HG03442 (cell line): Measurements from ENCODE around the gene PRKAG2.
"Not testable (repeated sequence)": the region's sequence is repeated elsewhere in the genome, so short reads cannot be mapped to it uniquely, and the experiment has no call there.

Experiments used
- ATAC-seq: cut with Tn5 transposase; IDR thresholded peaks from one replicate; pipeline ENCODE4 v1.9.1; 2021; ENCODE audit warnings: mild to moderate bottlenecking, moderate library complexity; ENCODE audit not compliant: unreplicated experiment

Gene PRKAG2

GRCh38 chr7:151790830-151791620 is 85.9 kb downstream of the PRKAG2 start:
- ATAC-seq: no peak

GRCh38 chr7:151790095-151790829 is 86.7 kb downstream of the PRKAG2 start:
- ATAC-seq: no peak

- no peak for ATAC-seq
These were observed 87.5 kb downstream of the PRKAG2 start for GRCh38 chr7:151789380-151789947.

DNA sequence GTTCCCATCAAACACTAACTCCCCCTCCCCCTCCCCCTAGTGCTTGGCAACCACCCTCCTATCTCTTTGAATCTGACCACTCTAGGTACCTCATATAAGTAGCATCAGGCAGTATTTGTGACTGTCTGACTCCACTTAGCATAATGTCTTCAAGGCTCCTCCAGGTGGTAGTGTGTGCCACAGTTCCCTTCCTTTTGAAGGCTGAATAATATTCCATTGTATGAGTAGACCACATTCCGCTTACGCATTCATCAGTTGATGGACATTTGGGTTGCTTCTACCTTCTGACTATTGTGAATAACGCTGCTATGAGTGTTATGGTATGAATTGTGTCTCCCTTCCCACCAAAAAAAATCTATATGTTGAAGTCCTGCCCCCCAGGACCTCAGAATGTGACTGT is 89.6 kb downstream of the PRKAG2 start:
- ATAC-seq: no peak

DNA sequence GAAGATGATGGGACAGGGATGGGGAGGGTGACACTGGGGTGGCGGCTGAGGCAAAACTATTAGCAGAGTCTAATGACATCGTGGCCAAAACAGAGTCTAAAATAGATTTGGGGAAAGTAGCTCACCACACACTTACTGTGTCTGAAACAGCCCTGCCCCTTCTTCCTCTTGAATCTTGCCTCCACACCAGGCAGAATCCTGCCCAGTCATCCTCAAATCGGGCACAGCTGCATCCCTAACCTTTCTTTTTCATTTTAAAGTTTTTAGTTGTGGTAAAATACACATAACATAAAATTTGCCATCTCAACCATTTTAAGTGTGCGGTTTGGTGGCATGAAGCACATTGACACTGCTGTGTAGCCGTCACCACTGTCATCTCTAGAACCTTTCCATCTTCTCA is 90.0 kb downstream of the PRKAG2 start:
- no peak for ATAC-seq

DNA sequence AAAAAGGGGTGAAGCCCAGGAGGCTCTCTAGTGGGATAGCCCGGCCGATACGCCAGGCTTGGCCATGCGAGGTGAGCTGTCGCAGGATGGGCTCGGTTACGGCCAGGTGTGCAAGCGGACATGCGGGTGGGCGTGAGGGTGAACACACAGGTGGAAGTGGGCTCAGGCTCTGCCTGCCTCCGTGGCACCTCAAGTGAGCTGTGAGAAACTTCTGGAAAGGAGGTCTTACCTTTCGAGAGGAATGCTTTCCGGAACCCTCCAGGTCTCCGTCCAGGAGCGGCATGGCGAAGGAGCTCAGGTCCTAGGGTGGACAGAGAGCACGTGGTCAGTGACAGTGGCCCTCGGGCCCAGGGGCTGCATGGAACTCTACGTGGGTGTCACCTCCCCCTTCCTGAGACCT is 90.7 kb downstream of the PRKAG2 start:
- no peak for ATAC-seq

GRCh38 chr7:151785681-151785965 is 91.3 kb downstream of the PRKAG2 start:
- no peak for ATAC-seq

- no peak for ATAC-seq
These were observed 91.8 kb downstream of the PRKAG2 start for GRCh38 chr7:151784853-151785680.

GRCh38 chr7:151783958-151784575 is 92.8 kb downstream of the PRKAG2 start:
- no peak for ATAC-seq

DNA sequence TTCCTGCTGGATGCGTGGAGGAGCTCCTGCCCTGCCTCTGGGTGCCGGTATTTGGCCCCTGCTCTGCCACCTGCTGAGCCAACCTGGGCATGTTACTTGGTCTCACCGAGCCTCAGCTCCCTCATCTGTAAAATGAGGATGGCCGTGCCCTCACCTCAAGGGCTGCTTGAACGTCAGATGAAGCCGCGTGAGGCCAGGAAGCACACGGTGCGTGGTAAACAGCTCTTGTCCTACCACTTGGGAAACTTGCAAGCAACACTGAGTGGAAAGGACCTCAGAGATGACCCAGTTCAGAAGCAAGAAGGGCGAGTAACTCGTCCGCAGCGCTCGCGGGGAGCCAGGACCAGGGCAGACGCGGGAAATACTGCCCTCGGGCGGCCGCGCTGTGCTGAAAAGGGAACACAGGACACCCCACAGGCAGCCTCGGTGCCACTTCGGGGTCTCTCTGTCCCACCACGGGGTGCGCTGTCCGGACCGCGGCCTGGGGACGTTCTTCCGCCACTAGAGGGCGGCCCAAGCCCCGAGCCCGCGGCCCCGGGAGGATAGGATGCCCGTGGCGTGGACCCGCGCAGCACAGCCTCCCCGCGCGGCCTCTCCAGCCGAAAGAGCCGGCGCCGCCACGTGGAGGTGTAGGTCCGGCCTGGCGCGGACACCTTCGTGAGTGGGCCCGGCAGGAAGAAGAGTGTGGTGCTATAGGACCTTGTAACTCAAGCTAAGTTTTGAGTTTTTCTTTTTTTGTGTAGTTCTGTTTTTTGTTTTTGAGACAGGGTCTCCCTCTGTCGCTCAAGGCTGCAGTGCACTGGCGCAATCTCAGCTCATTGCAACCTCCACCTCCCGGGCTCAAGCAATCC is 94.1 kb downstream of the PRKAG2 start:
- peak; percentile 91 for ATAC-seq

- not testable (repeated sequence) for ATAC-seq
These were observed 94.7 kb downstream of the PRKAG2 start for GRCh38 chr7:151782256-151782597.

GRCh38 chr7:151781161-151781845 is 95.6 kb downstream of the PRKAG2 start:
- ATAC-seq: no peak

DNA sequence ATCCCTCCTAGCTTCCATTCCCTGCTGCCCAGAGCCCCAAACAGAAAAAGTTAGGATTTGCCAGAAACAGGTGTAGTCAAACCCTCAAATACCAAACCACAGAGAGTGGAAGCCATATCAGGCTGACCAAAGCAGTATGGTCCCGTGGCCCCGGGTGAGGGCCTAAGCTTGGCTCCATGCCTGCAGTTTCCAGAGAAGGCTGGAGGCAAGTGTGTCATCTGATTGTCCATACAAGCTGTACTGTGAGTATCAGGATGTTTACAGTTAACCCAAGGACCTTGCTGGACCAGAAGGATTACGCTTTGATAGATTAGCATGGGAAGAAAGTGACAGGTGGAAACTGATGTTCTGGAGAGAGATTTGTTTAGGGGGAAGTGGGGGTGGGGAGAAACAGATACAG is 96.3 kb downstream of the PRKAG2 start:
- no peak for ATAC-seq

DNA sequence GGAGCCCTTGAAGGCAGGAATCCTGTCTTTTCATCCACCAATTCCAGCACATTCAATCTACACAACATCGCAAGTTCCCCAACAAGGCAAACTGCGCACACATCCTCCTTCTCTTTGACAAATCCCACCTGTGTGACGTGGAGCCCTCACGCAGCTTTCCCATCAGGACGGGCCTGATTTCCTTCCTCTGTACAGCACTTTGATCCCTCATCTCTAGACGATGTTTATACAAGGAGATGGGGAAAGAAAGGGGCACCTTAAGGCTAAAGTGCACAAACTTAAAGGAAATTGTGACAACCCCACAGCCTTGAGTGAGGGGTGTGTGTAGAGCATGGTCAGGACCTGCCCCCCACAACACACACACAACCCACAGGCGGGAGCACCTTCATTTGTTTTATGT is 97.2 kb downstream of the PRKAG2 start:
- no peak for ATAC-seq

DNA sequence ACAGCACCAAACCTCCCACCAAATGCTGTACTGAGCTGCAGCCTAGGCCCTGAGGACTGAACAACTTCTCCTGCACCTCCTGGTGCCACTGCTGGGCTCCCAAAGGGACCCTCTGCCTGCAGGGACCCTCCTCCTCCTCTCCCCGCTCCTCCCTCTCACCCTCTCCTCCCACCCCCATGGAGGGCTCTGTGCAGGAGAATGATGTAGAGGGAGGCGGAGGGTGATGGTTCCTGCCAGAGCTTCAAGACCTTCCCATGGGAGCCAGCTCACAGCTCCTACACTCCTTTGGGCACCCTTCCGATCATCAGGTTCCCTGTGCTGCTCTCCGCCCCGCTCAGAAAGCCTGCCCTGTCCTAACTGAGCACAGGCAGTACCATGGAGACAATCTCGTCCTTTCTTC is 97.7 kb downstream of the PRKAG2 start:
- ATAC-seq: no peak

- no peak for ATAC-seq
These were observed 98.8 kb downstream of the PRKAG2 start for GRCh38 chr7:151777908-151778670.

DNA sequence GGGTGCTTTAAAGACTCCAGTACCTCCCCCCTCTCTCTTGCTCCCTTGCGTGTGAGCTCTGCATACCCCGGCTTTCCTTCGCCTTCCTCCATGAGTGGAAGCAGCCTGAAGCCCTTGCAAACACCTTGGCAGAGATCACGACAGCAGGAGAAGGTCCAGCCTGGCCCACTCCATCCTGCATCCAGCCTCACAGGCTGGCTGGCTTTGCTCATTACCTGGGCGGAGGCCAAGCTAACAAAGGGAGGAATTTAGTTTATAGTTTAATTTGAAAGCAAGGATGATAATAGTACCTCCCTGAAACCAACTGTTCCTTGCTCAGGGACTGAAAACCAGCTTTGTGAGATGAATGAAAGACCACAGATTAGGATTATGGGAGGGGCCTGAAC is 99.4 kb downstream of the PRKAG2 start:
- ATAC-seq: no peak

DNA sequence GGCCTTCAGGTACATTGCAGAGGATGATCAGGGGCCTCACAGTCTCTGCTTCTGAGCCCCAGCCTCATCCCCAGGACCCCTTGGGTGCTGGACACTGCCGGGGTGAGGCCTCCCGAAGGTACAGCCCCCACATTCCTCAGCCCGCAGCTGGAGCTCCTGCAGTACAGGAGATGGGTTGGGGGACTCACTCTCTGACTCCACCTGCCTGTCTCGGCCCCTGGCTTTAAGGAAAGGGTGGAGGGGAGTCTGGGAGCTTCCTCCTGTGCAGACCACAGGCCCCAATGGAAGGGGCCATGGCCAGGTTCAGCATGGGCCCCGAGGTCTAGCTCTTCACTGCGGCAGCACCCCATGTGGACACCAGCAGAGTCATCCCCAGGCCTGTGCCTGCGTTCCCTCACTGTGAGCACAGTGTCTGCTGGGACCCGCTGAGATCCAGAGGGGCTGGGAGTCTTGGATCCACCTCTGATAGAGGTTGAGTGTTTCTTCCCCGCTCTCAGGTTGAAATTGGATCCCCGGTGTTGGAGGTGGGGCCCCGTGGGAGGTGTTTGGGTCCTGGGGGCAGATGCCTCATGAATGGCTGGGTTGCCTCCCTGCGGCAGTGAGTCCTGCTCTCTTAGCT is 99.9 kb downstream of the PRKAG2 start:
- ATAC-seq: no peak
